IPS DF 6.9 (cell line): Measurements from ENCODE around the gene SERPINE2.
A peak's percentile ranks its signal among the peaks of the same experiment; 100 is the strongest.

Experiments used
- DNase-seq: peaks from one replicate; pipeline ENCODE4 v3.0.0-alpha.2; 2013; ENCODE audit warnings: low read depth, low spot score
- H3K27ac ChIP-seq: one replicate; pipeline ENCODE4 v1.5.1; 2013; ENCODE audit warnings: low read length, control low read depth
- H3K27me3 ChIP-seq: 2 replicates; pipeline ENCODE4 v1.6.1; 2013; ENCODE audit warnings: mild to moderate bottlenecking, low read length; ENCODE audit not compliant: control insufficient read depth, insufficient read depth
- H3K36me3 ChIP-seq: 2 replicates; pipeline ENCODE4 v1.6.1; 2013; ENCODE audit warnings: low read length; ENCODE audit not compliant: control insufficient read depth, insufficient read depth
- H3K4me1 ChIP-seq: 2 replicates; pipeline ENCODE4 v1.6.1; 2013; ENCODE audit warnings: low read length; ENCODE audit not compliant: control insufficient read depth, insufficient read depth
- H3K4me3 ChIP-seq: 2 replicates; pipeline ENCODE4 v1.5.1; 2013; ENCODE audit warnings: mild to moderate bottlenecking, low read length
- H3K9me3 ChIP-seq: 2 replicates; pipeline ENCODE4 v1.6.1; 2013; ENCODE audit warnings: low read length, inconsistent platforms; ENCODE audit not compliant: control insufficient read depth, insufficient read depth
- WGBS: extraction: QIAGEN DNeasy Blood & Tissue Kit; methylation state at CpG from one replicate; pipeline ENCODE4 v1.1.7; 2013; ENCODE audit warnings: mixed read lengths, missing lambda C conversion rate; ENCODE audit not compliant: insufficient read length, insufficient coverage; 5-methylcytosine and 5-hydroxymethylcytosine counted together

SERPINE2 gene

GRCh38 chr2:224042191-224042696, 3.2 kb upstream of the SERPINE2 start:
- WGBS, result no CpG with 5 or more reads among the region's 6 CpGs
- H3K27ac ChIP-seq, result no peak overlapping the region
- H3K9me3 ChIP-seq, result no peaks in the 10 kb centered on the region
- no peaks in the 10 kb centered on the region; the same call in 1 of the 2 replicates for H3K27me3 ChIP-seq
- no peak overlapping the region for H3K4me3 ChIP-seq
- no peaks in the 10 kb centered on the region for H3K36me3 ChIP-seq
- H3K4me1 ChIP-seq, result peaks cover 3% of the 10 kb centered on the region; the same call in 1 of the 2 replicates
- DNase-seq, result no peak

GRCh38 chr2:224041554-224041953, 2.5 kb upstream of the SERPINE2 start:
- H3K9me3 ChIP-seq, result no peaks in the 10 kb centered on the region
- H3K27ac ChIP-seq, result no peak overlapping the region
- H3K36me3 ChIP-seq, result no peaks in the 10 kb centered on the region
- no CpG with 5 or more reads among the region's 6 CpGs for WGBS
- no peaks in the 10 kb centered on the region; the same call in 1 of the 2 replicates for H3K27me3 ChIP-seq
- peaks cover 3% of the 10 kb centered on the region; the same call in 1 of the 2 replicates for H3K4me1 ChIP-seq
- no peak overlapping the region for H3K4me3 ChIP-seq
- no peak for DNase-seq

DNA sequence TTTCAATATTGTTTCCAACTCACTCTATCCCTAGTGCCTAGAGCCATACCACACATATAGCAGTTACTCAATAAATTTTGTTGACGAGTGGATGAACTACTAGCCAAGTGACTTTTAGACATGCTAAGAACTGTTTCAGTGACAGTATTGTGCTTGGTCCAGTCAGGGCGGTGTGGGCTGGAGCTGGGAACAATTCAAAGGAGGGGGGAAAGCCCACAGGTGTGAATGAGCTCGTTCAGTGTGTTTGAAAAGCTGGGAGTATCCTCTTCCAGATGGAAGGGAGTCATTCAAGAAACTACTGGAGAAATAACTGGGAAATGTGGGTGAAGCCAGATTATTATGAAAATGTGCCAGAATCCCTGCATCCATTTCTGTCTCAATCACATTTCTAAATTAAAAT, 1.7 kb upstream of the SERPINE2 start:
- no CpG with 5 or more reads among the region's 3 CpGs for WGBS
- Histone ChIP-seq H3K4me1 (peaks cover 3% of the 10 kb centered on the region; the same call in 1 of the 2 replicates), H3K27me3 (no peaks in the 10 kb centered on the region; the same call in 1 of the 2 replicates), H3K27ac (no peak overlapping the region), H3K4me3 (no peak overlapping the region), H3K9me3 (no peaks in the 10 kb centered on the region), H3K36me3 (no peaks in the 10 kb centered on the region)
- DNase-seq, result no peak

- peak overlapping the region; percentile 73; the same call in 1 of the 2 replicates for H3K4me3 ChIP-seq
- H3K36me3 ChIP-seq, result no peaks in the 10 kb centered on the region
- H3K9me3 ChIP-seq, result no peaks in the 10 kb centered on the region
- WGBS, result no CpG with 5 or more reads among the region's 21 CpGs
- peaks cover 4% of the 10 kb centered on the region; the same call in 1 of the 2 replicates for H3K4me1 ChIP-seq
- no peaks in the 10 kb centered on the region; the same call in 1 of the 2 replicates for H3K27me3 ChIP-seq
- DNase-seq, result no peak
- no peak overlapping the region for H3K27ac ChIP-seq
Observed at GRCh38 chr2:224039770-224040440, 819 bp upstream of the SERPINE2 start.

GRCh38 chr2:224038830-224039079, 331 bp downstream of the SERPINE2 start:
- H3K27ac ChIP-seq, result no peak overlapping the region
- peaks cover 4% of the 10 kb centered on the region for H3K4me1 ChIP-seq
- no CpG with 5 or more reads among the region's 35 CpGs for whole genome bisulfite sequencing
- H3K27me3 ChIP-seq, result no peaks in the 10 kb centered on the region; the same call in 1 of the 2 replicates
- no peaks in the 10 kb centered on the region for H3K36me3 ChIP-seq
- peak overlapping the region; percentile 73; the same call in 1 of the 2 replicates for H3K4me3 ChIP-seq
- H3K9me3 ChIP-seq, result no peaks in the 10 kb centered on the region
- DNase-seq, result no peak

DNA sequence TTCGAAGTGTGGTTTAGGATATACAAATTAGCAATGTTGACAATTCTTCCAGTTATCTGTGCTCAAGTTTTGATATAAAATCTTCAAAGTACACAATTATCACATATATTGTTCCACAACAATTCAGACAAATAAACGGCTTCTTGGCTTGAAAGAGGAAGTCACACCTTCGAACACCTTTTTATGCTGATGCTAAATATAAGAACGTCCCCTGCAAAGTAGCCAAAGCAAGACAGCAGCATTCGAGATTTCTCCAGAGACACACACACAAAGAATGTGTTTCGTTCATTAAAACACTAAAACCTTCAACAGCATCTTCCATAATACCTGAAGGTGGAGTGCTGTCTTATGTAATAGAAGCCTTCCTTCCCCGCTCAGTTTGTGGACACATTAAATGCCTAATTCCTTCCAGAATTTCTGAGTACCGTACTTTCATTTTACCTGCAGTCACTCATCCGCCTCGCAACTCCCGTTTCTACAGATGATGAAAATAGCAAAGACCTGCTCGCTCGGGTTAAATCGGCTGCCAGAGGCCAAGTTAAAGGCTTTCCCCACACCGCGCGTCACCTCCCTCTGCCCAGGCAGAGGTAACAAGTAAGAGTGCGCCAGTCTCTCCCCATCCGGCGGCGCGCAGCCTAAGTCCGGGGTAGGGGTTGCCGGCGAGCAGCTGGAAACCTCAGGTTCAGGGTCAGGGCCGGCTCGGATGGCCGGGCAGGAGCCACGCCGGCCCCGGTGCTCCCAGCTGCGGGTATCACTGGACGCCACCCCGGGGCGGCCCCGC, 847 bp downstream of the SERPINE2 start:
- H3K27ac ChIP-seq, result no peak overlapping the region
- no peaks in the 10 kb centered on the region for H3K9me3 ChIP-seq
- peak overlapping the region; percentile 73; the same call in 1 of the 2 replicates for H3K4me3 ChIP-seq
- no peaks in the 10 kb centered on the region for H3K36me3 ChIP-seq
- no peak for DNase-seq
- H3K27me3 ChIP-seq, result no peaks in the 10 kb centered on the region; the same call in 1 of the 2 replicates
- WGBS, result no CpG with 5 or more reads among the region's 36 CpGs
- peaks cover 4% of the 10 kb centered on the region for H3K4me1 ChIP-seq

DNA sequence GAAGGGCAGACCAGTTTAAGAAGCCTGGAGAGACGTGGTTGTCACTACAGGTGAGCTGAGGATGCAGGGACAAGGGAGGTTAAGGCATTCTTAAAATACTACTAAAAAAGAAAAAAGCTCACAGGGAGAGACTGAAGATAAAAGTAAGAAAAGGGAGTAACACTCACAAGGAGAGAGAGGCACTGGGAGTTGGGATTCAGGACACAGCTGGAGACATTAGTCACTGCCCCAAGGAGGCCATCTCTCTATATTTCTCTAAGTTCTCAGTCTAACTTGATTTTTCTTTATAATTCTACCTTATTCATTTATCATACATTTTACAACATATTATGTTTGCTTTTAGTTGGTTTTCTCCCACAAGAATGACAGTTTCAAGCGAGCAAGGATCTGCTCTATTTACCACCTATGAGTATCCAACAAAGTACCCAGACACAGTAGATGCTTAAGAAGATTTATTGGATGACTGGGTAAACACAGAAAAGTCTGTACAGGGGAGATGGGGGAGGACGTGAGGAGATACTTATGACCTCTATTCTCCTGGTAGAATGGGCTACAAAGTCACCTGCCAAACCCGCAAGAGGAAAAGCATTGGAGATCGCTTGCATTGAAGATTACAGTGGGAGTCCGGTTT, 2.2 kb downstream of the SERPINE2 start:
- no peaks in the 10 kb centered on the region; the same call in 1 of the 2 replicates for H3K27me3 ChIP-seq
- no peak overlapping the region for H3K4me3 ChIP-seq
- no peak overlapping the region for H3K27ac ChIP-seq
- H3K4me1 ChIP-seq, result peaks cover 6% of the 10 kb centered on the region
- DNase-seq, result no peak
- H3K36me3 ChIP-seq, result no peaks in the 10 kb centered on the region
- no peaks in the 10 kb centered on the region for H3K9me3 ChIP-seq
- no CpG with 5 or more reads among the region's 6 CpGs for WGBS

GRCh38 chr2:224034017-224034416, 5.1 kb downstream of the SERPINE2 start:
- no peak overlapping the region for H3K4me3 ChIP-seq
- no peaks in the 10 kb centered on the region for H3K36me3 ChIP-seq
- DNase-seq, result no peak
- H3K27me3 ChIP-seq, result no peaks in the 10 kb centered on the region; the same call in 1 of the 2 replicates
- WGBS, result no CpG with 5 or more reads among the region's 5 CpGs
- H3K9me3 ChIP-seq, result no peaks in the 10 kb centered on the region
- no peak overlapping the region for H3K27ac ChIP-seq
- peaks cover 7% of the 10 kb centered on the region for H3K4me1 ChIP-seq

GRCh38 chr2:224033601-224034000, 5.5 kb downstream of the SERPINE2 start:
- peaks cover 7% of the 10 kb centered on the region for H3K4me1 ChIP-seq
- H3K4me3 ChIP-seq, result no peak overlapping the region
- H3K9me3 ChIP-seq, result no peaks in the 10 kb centered on the region
- H3K36me3 ChIP-seq, result no peaks in the 10 kb centered on the region
- no peaks in the 10 kb centered on the region; the same call in 1 of the 2 replicates for H3K27me3 ChIP-seq
- no CpG with 5 or more reads among the region's 3 CpGs for whole genome bisulfite sequencing
- no peak overlapping the region for H3K27ac ChIP-seq
- DNase-seq, result no peak

DNA sequence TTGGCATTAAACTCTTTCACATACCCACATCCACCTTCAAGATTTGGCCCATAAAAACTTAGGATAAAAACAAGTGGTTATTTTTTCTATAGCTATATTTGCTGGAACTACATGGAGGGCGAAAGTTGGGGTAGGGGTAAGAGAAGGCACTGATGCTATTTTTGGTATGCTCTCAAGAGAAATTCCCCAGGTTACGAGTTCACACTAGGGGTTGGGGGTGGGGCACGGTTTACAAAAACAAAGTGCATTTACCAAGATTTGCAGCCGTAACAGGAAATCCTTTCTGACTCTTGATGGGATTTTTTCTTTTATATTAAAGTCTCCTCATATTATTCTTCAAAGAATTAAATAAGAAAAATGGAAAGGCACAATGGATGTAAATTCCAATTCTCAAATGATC, 6.8 kb downstream of the SERPINE2 start:
- WGBS, result no CpG with 5 or more reads among the region's 4 CpGs
- H3K27me3 ChIP-seq, result no peaks in the 10 kb centered on the region; the same call in 1 of the 2 replicates
- peaks cover 8% of the 10 kb centered on the region for H3K4me1 ChIP-seq
- H3K9me3 ChIP-seq, result no peaks in the 10 kb centered on the region
- no peak for DNase-seq
- H3K4me3 ChIP-seq, result no peak overlapping the region
- no peaks in the 10 kb centered on the region for H3K36me3 ChIP-seq
- no peak overlapping the region for H3K27ac ChIP-seq
